Neural cell (in vitro differentiated cells): ENCODE results near the gene RIPOR2. TPM values are rescaled to one million over a fixed set of nuclear protein-coding genes. Genes with fewer than 3 reads are reported as not detected.

Source experiments
- H2AFZ ChIP-seq: fragments of 200-600, 300-800 bp; sonication (generic), shearing (Covaris generic); 2 replicates; pipeline ENCODE4 v1.6.0; 2014; ENCODE audit warnings: low read depth, mild to moderate bottlenecking, antibody characterized with exemption, low read length, moderate library complexity
- H3F3A ChIP-seq: fragments of 200-600 bp; shearing (Covaris generic); 2 replicates; pipeline ENCODE4 v1.6.1; 2016; ENCODE audit warnings: mild to moderate bottlenecking, moderate library complexity, mixed read lengths, antibody characterized with exemption, low read length; ENCODE audit not compliant: insufficient read depth, poor library complexity, severe bottlenecking
- H3K27ac ChIP-seq: fragments of 200-600, 300-800 bp; sonication (generic), shearing (Covaris generic); 2 replicates; pipeline ENCODE4 v1.5.1; 2014; ENCODE audit warnings: mild to moderate bottlenecking, low read length, moderate library complexity
- H3K27me3 ChIP-seq: fragments of 300-800, 200-600 bp; sonication (generic), shearing (Covaris generic); 2 replicates; pipeline ENCODE4 v1.6.0; 2014; ENCODE audit warnings: mild to moderate bottlenecking, low read depth, low read length, moderate library complexity; ENCODE audit not compliant: insufficient read depth
- H3K36me3 ChIP-seq: fragments of 300-800, 200-600 bp; sonication (generic), shearing (Covaris generic); 2 replicates; pipeline ENCODE4 v1.5.1; 2014; ENCODE audit warnings: mild to moderate bottlenecking, antibody characterized with exemption, low read length, moderate library complexity; ENCODE audit not compliant: insufficient read depth
- H3K4me2 ChIP-seq: fragments of 300-800, 200-600 bp; sonication (generic), shearing (Covaris generic); 2 replicates; pipeline ENCODE4 v1.6.0; 2014; ENCODE audit warnings: mild to moderate bottlenecking, low read length
- H3K4me3 ChIP-seq: fragments of 300-800, 200-600 bp; sonication (generic), shearing (Covaris generic); 2 replicates; pipeline ENCODE4 v1.5.1; 2014; ENCODE audit warnings: mild to moderate bottlenecking, low read length, moderate library complexity
- H3K79me2 ChIP-seq: fragments of 200-600 bp; shearing (Covaris generic); replicated peaks from 2 replicates; pipeline ENCODE4 v1.6.0; 2014; ENCODE audit warnings: mild to moderate bottlenecking, low read length, moderate library complexity; ENCODE audit not compliant: insufficient read depth
- H3K9ac ChIP-seq: fragments of 300-800, 200-600 bp; sonication (generic), shearing (Covaris generic); 2 replicates; pipeline ENCODE4 v1.6.1; 2016; ENCODE audit warnings: mild to moderate bottlenecking, low read length, mixed read lengths
- H3K9me2 ChIP-seq: fragments of 200-600 bp; shearing (Covaris generic); 2 replicates; pipeline ENCODE4 v1.6.1; 2016; ENCODE audit warnings: mild to moderate bottlenecking, low read length, mixed read lengths; ENCODE audit not compliant: insufficient read depth
- H3K9me3 ChIP-seq: fragments of 200-600, 300-800 bp; sonication (generic), shearing (Covaris generic); 2 replicates; pipeline ENCODE4 v1.6.1; 2016; ENCODE audit warnings: mild to moderate bottlenecking, mixed run types, low read length, moderate library complexity, mixed read lengths
- H4K20me1 ChIP-seq: fragments of 200-600 bp; shearing (Covaris generic); 2 replicates; pipeline ENCODE4 v1.6.1; 2016; ENCODE audit warnings: mild to moderate bottlenecking, mixed run types; ENCODE audit not compliant: insufficient read depth
- CTCF ChIP-seq: fragments of 450-650 bp; IDR thresholded peaks from 2 replicates; pipeline ENCODE4 v1.5.1; 2014; ENCODE audit warnings: antibody characterized with exemption, mild to moderate bottlenecking, moderate library complexity; ENCODE audit not compliant: poor library complexity, severe bottlenecking
- EP300 ChIP-seq: fragments of 450-650 bp; conservative IDR thresholded peaks from 2 replicates; pipeline ENCODE4 v1.6.1; 2014; ENCODE audit warnings: antibody characterized with exemption, mild to moderate bottlenecking, moderate library complexity; ENCODE audit not compliant: poor library complexity, severe bottlenecking
- EZH2 ChIP-seq: fragments of 200-600, 300-800 bp; shearing (Covaris generic), sonication (generic); IDR thresholded peaks from 2 replicates; pipeline ENCODE4 v1.6.1; 2014; ENCODE audit warnings: antibody characterized with exemption, low read length, borderline replicate concordance, mild to moderate bottlenecking; ENCODE audit not compliant: insufficient read depth, poor library complexity, severe bottlenecking
- MXI1 ChIP-seq: fragments of 450-650 bp; conservative IDR thresholded peaks from 2 replicates; pipeline ENCODE4 v1.6.1; 2014; ENCODE audit warnings: antibody characterized with exemption, mild to moderate bottlenecking; ENCODE audit not compliant: poor library complexity, severe bottlenecking
- POLR2AphosphoS5 ChIP-seq: IDR thresholded peaks from 2 replicates; pipeline ENCODE4 v1.6.1; 2012
- RAD21 ChIP-seq: fragments of 450-650 bp; conservative IDR thresholded peaks from 2 replicates; pipeline ENCODE4 v1.6.1; 2014; ENCODE audit warnings: antibody characterized with exemption, mild to moderate bottlenecking, moderate library complexity
- REST ChIP-seq: IDR thresholded peaks from 2 replicates; pipeline ENCODE4 v1.6.1; 2012; ENCODE audit warnings: borderline replicate concordance
- SMC3 ChIP-seq: fragments of 450-650 bp; conservative IDR thresholded peaks from 2 replicates; pipeline ENCODE4 v1.6.1; 2014; ENCODE audit warnings: antibody characterized with exemption, mild to moderate bottlenecking, moderate library complexity; ENCODE audit not compliant: poor library complexity
- TAF1 ChIP-seq: IDR thresholded peaks from 2 replicates; pipeline ENCODE4 v1.6.1; 2012; ENCODE audit warnings: low read depth
- polyA plus RNA-seq: library from polyadenylated mRNA; depleted of rRNA; stranded (reverse); fragments of >200 nt; gene quantifications from 2 replicates; pipeline ENCODE4 v1.2.3, GENCODE V29; 2014

Gene RIPOR2
- polyA plus RNA-seq, 1 donor from 2014 or later, result 83.8 TPM

GRCh38 chr6:24779416-24780016 lies 156.2 kb downstream of the RIPOR2 start:
- H3K9me2 ChIP-seq, result no peaks in the 10 kb centered on the region
- H3K79me2 ChIP-seq, result peaks cover 44% of the 10 kb centered on the region
- no peaks in the 10 kb centered on the region for H3F3A ChIP-seq
- no peaks in the 10 kb centered on the region for H3K36me3 ChIP-seq
- TF ChIP-seq TAF1 (no peak), MXI1 (no peak), REST (no peak), EZH2 (no peak), SMC3 (no peak), CTCF (no peak), EP300 (no peak), POLR2AphosphoS5 (no peak), RAD21 (no peak)
- no peaks in the 10 kb centered on the region for H4K20me1 ChIP-seq
- no peaks in the 10 kb centered on the region for H3K27me3 ChIP-seq
- H3K4me2 ChIP-seq, result no peak overlapping the region
- no peak overlapping the region for H3K9ac ChIP-seq
- H3K4me3 ChIP-seq, result no peak overlapping the region
- no peak overlapping the region for H2AFZ ChIP-seq
- H3K9me3 ChIP-seq, result no peaks in the 10 kb centered on the region
- H3K27ac ChIP-seq, result no peak overlapping the region

GRCh38 chr6:24778878-24779277 lies 156.9 kb downstream of the RIPOR2 start:
- no peaks in the 10 kb centered on the region for H3K27me3 ChIP-seq
- no peaks in the 10 kb centered on the region for H3K9me2 ChIP-seq
- no peak overlapping the region for H3K9ac ChIP-seq
- no peaks in the 10 kb centered on the region for H3K36me3 ChIP-seq
- H4K20me1 ChIP-seq, result no peaks in the 10 kb centered on the region
- H3K4me3 ChIP-seq, result no peak overlapping the region
- TF ChIP-seq MXI1, result no peak
- TF ChIP-seq CTCF, result no peak
- no peak for TF ChIP-seq EP300
- TF ChIP-seq EZH2, result no peak
- TF ChIP-seq SMC3, result no peak
- no peak for TF ChIP-seq POLR2AphosphoS5
- no peak for TF ChIP-seq RAD21
- TF ChIP-seq REST, result no peak
- no peak for TF ChIP-seq TAF1
- H3K4me2 ChIP-seq, result no peak overlapping the region
- H3K9me3 ChIP-seq, result no peaks in the 10 kb centered on the region
- no peak overlapping the region for H2AFZ ChIP-seq
- no peak overlapping the region for H3K27ac ChIP-seq
- peaks cover 44% of the 10 kb centered on the region for H3K79me2 ChIP-seq
- no peaks in the 10 kb centered on the region for H3F3A ChIP-seq
